ENCODE measurements around the gene VWA3A. TPM values are rescaled to one million over a fixed set of nuclear protein-coding genes. Genes with fewer than 3 reads are reported as not detected.

The VWA3A gene
- total and polyA plus RNA-seq, 9 donors: 0.15 to 46.2 (median 1.3) TPM

DNA sequence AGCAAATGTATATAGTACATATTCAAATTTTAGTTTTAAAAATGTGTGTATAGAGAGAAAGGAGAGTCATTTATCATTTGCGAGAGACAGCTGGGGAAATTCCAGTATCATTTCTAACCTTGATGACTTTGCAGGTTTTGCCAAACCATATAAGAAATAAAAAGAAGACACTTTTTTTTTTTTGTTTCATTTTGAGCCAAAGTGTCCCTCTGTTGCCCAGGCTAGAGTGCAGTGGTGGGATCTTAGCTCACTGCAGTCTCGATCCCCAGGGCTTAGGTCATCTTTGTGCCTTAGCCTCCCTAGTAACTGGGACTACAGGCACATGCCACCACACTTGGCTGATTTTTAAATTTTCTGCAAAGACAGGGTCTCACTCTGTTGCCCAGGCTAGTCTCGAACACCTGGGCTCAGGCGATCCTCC, 38.4 kb upstream of the VWA3A start:
- TF ChIP-seq POLR2A (IDR thresholded peaks at IDR 0.05): no peak
- TF ChIP-seq EP300 (IDR thresholded peaks at IDR 0.05): no peak
- TF ChIP-seq, protein P1, sequence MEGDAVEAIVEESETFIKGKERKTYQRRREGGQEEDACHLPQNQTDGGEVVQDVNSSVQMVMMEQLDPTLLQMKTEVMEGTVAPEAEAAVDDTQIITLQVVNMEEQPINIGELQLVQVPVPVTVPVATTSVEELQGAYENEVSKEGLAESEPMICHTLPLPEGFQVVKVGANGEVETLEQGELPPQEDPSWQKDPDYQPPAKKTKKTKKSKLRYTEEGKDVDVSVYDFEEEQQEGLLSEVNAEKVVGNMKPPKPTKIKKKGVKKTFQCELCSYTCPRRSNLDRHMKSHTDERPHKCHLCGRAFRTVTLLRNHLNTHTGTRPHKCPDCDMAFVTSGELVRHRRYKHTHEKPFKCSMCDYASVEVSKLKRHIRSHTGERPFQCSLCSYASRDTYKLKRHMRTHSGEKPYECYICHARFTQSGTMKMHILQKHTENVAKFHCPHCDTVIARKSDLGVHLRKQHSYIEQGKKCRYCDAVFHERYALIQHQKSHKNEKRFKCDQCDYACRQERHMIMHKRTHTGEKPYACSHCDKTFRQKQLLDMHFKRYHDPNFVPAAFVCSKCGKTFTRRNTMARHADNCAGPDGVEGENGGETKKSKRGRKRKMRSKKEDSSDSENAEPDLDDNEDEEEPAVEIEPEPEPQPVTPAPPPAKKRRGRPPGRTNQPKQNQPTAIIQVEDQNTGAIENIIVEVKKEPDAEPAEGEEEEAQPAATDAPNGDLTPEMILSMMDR (IDR thresholded peaks at IDR 0.05): no peak
- no peaks in the 10 kb centered on the region for H3K36me3 ChIP-seq
- H3K4me3 ChIP-seq: no peak overlapping the region
- DNase-seq: no peak
- intact Hi-C loops (cut with DNase I): no loop called here
- no peaks in the 10 kb centered on the region for H3K4me1 ChIP-seq (ENCODE audit: insufficient read depth)
- H3K27me3 ChIP-seq: no peaks in the 10 kb centered on the region
- no peak overlapping the region for H3K27ac ChIP-seq
- WGBS, 3 donors: 96 to 97% (median 96%) methylated on average over 4 of the region's 4 CpGs
- H3K9me3 ChIP-seq: no peaks in the 10 kb centered on the region

DNA sequence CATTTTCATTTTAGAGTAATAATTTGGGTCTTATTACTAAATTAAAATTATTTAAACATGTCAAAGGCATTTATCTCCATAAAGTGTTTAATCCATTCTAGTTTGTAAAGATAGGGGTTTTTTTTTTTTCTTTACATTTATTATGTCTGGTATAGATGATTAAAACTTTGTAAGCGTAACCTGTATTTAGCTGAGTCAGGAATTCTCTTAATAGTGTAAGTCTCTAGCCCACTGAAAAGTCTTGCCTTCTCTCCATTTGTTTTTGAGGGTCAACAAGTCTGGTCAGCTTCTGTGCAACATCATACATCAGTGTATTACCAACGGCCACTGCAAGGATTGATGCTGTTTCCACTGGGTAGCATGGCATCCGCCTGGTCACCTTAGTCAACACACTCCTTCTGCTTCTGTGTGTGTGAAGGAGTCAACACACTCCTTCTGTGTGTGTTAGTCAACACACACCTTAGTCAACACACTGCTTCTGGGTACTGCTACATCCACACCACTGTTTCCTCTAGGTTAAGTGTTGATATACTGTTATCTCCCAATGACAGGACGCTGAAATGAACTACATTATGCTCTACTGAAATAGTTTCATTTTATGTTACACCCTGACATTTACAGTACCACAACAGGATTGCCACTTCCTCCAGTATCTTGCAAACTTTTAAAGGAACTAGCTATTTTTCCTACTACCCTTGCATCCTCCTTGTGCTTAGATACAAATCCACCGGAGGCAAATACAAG, 37.3 kb upstream of the VWA3A start:
- H3K36me3 ChIP-seq: no peaks in the 10 kb centered on the region
- no peak for TF ChIP-seq POLR2A (IDR thresholded peaks at IDR 0.05)
- TF ChIP-seq, protein P1 (IDR thresholded peaks at IDR 0.05): no peak
- no peak for TF ChIP-seq EP300 (IDR thresholded peaks at IDR 0.05)
- no peak for DNase-seq
- no peak overlapping the region for H3K4me3 ChIP-seq
- intact Hi-C loops (cut with DNase I): no loop called here
- H3K27ac ChIP-seq: no peak overlapping the region
- WGBS, 3 donors: 83 to 84% (median 84%) methylated on average over 5 of the region's 5 CpGs
- no peaks in the 10 kb centered on the region for H3K9me3 ChIP-seq
- no peaks in the 10 kb centered on the region for H3K27me3 ChIP-seq
- H3K4me1 ChIP-seq (ENCODE audit: insufficient read depth): no peaks in the 10 kb centered on the region

DNA sequence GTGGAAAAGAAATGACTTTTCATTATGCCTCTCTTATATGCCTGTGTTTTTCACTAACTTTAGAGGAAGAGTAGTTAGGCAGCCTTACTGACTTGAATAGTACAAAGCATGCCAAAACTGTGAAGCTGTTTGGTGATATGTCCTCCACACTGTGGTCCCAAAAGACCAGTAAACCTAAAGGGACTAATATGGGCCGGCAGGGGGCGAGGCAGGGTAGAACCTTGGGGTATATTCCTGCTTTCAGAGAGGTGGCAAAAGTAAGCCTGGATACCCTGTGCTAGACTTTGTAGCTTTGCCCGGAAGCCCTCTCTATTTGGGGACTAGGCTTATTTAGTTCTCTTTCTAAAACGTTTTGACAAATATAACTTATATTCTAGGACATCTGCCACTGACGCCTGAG, 36.5 kb upstream of the VWA3A start:
- no peaks in the 10 kb centered on the region for H3K36me3 ChIP-seq
- 76 to 84% (median 82%) methylated on average over 5 of the region's 5 CpGs for WGBS, 3 donors
- H3K27ac ChIP-seq: no peak overlapping the region
- intact Hi-C loops (cut with DNase I): no loop called here
- no peak for DNase-seq
- no peaks in the 10 kb centered on the region for H3K4me1 ChIP-seq (ENCODE audit: insufficient read depth)
- no peak overlapping the region for H3K4me3 ChIP-seq
- H3K27me3 ChIP-seq: no peaks in the 10 kb centered on the region
- TF ChIP-seq EP300 (IDR thresholded peaks at IDR 0.05) (no peak), POLR2A (IDR thresholded peaks at IDR 0.05) (no peak)
- TF ChIP-seq, protein P1 (IDR thresholded peaks at IDR 0.05): no peak
- no peaks in the 10 kb centered on the region for H3K9me3 ChIP-seq

DNA sequence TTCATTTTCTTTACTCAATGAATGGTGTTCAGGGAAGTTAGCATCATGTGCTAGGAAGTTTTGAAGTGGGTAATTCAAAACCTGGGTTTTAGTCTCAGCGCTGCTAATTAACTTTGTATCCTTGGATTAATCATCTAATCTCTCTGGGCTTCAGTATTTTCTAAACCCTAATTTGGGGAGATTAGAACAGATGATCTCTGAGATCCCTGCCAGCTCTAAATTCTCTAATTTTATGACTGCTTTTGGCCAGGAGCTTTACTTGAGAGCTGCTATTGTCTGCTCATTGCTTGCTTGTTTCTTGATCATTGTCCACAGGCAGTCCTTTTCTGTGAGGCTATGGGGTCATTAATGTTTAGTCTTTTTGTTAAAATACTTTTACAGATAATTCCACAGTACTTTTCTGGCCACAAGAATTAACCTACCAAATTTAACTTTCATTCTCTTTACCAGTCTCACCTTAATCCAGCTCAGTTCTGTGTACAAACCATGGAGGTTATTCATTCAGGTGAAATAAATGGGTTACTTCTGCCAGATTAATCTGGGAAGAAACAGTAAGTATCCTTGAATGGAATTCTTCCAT, 28.4 kb upstream of the VWA3A start:
- WGBS, 3 donors: 65 to 77% (median 74%) methylated on average over 1 of the region's 1 CpG
- intact Hi-C loops (cut with DNase I): no loop called here

More for the DNA sequence above, 28.4 kb upstream of the VWA3A start:
- DNase-seq: no peak
- H3K4me3 ChIP-seq: no peak overlapping the region
- peaks cover 2% of the 10 kb centered on the region for H3K4me1 ChIP-seq (ENCODE audit: insufficient read depth)
- H3K36me3 ChIP-seq: no peaks in the 10 kb centered on the region
- no peak for TF ChIP-seq POLR2A (IDR thresholded peaks at IDR 0.05)
- TF ChIP-seq, protein P1 (IDR thresholded peaks at IDR 0.05): no peak
- TF ChIP-seq EP300 (IDR thresholded peaks at IDR 0.05): no peak
- no peaks in the 10 kb centered on the region for H3K27me3 ChIP-seq
- no peak overlapping the region for H3K27ac ChIP-seq
- no peaks in the 10 kb centered on the region for H3K9me3 ChIP-seq
